Sciatic nerve (tissue), 2 donors: ENCODE measurements around the gene SDR9C7. TPM values are rescaled to one million over a fixed set of nuclear protein-coding genes. Genes with fewer than 3 reads are reported as not detected.
"Not testable (repeated sequence)": the region's sequence is repeated elsewhere in the genome, so short reads cannot be mapped to it uniquely, and the experiment has no call there.

Experiments
- ATAC-seq: fragments of 200-7000 bp; cut with Tn5 transposase; one replicate; pipeline ENCODE4 v1.9.1; 2020; ENCODE audit warnings: mild to moderate bottlenecking, moderate library complexity
- DNase-seq: peaks from one replicate; pipeline ENCODE4 v3.0.0-alpha.2; 2020; ENCODE audit warnings: low spot score
- intact Hi-C: fragments of 100-400 bp; cut with DNase I; formaldehyde crosslinking; loops from one replicate; pipeline ENCODE4 v1.14.2; 2022
- total RNA-seq: library from RNA; stranded (reverse); fragmentation: NEBNext Ultra II Directional; extraction: Animal tissue kit (Norgen Biotek cat#: 25700); gene quantifications from one replicate; pipeline ENCODE4 v1.2.1, GENCODE V29; 2021
- donor health status: DM: no; HTN: no; CAD: no.
- donor health status: DM: no; HTN: no; CAD: no.

SDR9C7 gene
- total RNA-seq, result 0.18 TPM

DNA sequence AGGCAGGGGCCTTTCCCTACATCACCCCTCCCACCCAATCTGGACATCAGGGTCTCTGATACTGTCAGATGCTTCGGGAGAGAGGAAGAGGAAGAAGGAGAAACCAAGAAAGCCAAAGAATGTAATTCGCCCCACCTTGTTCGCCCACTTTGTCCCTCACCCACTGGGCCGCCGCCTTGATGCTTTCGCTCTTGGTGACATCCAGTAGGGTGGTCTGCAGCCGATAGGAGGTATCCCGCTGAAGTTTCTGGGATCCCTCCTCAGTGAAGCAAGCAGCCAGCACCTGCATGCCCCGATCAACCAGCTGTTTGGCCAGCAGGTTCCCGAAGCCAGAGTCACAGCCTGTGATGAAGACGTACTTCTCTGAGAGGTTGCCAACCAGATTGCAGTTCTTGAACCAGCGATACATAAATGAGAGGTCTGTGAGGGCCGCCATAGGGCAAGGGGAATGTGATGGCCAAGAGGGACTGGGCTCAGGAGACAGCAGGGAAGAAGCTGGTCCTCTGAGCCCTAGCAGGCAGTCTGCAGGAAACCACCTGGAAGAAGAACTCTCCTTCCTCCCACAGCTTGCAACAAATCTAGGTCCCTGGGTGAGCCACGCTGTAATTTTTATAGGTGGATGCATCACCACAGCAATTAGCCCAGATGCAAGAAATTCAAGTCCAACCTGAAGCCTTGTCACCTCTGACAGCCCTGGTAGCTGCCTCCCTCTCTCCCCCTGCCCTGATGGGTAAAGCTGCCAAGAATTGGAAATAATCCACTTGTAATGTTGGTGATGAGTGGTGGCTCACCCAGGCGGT lies at the start of gene SDR9C7:
Gene SDR9C7, minus strand, starts transcription at position 583 of the 800 bp plus-strand sequence. Its CDS starts 147 bp downstream, at position 436.
- DNase-seq (no peak), ATAC-seq (no peak)
- intact Hi-C loops, result no loop called here

DNA sequence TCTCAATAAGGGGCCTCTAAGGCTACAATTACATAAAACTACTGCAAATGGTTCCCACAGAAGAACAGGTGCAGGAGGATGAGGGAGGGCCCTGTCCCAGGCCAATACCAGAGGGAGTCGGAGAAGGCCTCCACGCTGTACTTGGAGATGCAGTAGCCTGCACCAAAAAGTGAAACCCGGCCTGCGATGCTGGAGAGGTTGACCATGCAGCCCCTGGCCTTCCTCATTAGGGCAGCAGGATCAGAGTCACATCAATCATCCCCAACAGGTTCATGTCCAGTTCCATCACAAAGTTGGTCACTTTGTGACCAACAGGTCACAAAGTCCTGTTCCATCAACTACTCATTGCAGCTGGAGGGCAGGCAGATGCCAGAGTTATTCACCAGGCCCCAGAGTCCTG lies 49.2 kb upstream of the SDR9C7 start:
- no peak for ATAC-seq
- DNase-seq, result no peak
- intact Hi-C loops, result no loop called here

DNA sequence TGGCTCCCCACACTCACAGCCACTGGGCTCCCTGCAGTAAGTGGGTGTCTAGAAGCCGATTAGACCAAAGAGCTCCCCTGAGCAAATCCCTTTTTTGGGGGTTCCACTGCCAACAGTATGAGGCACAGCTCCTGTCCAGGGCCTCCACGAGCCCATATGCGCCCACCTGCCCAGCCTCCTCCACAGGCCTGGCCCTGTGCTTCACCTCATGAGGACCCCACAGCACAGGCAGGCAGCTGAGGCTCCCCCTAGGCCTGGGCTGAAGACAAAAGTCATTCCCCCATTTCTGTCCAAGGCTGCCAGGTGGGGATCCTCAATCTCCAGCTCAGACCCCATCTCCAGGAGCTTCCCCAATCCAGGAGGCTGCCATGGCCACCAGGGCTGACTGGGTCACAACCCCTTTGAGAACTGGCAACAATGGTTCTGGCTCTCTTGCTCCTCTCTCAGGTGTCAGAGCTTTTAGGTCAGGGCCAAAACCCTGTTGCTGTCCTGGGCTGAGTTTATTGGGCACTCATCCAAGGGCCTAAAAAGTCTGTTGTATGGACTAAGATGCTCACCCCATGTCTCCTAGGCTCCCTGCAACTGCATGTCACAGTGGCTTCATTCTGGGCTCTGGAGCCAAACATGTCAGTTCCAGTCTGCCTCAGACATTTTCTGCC lies 48.5 kb upstream of the SDR9C7 start:
- not testable (repeated sequence) for ATAC-seq, DNase-seq

DNA sequence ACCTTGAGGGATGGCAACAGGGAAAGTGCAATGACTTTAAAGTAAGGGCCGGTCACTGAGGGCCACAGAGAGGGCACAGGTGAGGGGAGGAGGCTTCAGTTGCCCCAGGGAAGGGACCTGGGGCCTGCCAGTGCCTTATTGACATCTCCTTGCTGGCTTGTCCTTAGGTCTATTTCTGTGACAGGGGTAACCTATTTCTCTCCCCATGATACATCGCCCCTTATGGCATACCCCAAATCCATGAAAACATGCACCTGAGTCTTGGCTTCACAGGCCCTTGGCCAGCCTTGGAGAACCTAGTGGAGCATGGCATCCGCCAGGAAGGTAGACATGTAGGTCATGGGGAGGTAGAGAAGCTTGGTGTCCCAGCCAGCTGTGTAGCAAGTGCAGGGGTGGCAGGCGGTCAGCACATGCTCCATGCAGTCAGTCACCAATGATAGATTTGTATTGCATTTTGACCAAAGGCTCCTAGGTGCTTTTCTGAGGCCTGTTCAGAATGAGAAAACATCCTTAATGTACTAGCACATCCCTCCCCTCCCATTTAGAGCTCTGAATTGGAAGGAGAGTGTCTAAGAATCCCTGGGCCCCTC lies 46.8 kb upstream of the SDR9C7 start:
- no peak for DNase-seq
- ATAC-seq, result no peak
- intact Hi-C loops, result no loop called here

More for the DNA sequence above, 48.5 kb upstream of the SDR9C7 start:
- intact Hi-C loops, result not testable (repeated sequence)

DNA sequence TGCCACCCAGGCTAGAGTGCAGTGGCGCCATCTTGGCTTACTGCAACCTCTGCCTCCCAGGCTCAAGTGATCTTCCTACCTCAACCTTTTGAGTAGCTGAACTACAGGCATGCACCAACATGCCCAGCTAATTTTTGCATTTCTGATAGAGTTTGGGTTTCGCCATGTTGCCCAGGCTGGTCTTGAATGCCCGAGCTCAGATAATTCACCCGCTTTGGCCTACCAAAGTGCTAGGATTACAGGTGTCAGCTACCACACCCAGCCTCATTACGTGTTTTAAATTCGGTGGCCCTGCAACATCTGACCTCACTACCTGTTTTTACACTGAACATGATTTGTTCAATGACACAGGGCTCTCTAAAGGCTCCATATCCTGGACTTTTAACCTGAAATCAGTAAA lies 46.1 kb upstream of the SDR9C7 start:
- intact Hi-C loops, result no loop called here
- DNase-seq (no peak), ATAC-seq (no peak)

DNA sequence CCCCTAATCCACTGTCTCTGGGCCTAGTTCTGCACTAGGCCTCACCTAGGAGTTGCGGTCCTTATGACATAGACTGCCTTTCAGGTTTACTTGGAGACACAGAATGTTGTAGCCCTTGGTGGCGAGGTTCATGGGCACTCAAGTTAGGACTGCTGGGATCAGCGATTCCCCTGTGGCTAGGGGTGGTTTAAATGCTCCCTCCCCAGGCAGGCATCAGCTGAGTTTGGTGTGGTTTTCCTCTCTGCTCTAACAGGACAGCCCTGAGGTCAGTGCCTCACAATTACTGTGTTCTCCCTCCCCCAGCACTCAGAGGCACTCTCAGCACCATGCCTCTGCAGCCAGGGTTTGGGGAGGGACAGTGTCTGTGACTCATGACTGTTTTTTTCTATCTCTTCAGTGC lies 45.4 kb upstream of the SDR9C7 start:
- intact Hi-C loops, result no loop called here
- DNase-seq (no peak), ATAC-seq (no peak)

DNA sequence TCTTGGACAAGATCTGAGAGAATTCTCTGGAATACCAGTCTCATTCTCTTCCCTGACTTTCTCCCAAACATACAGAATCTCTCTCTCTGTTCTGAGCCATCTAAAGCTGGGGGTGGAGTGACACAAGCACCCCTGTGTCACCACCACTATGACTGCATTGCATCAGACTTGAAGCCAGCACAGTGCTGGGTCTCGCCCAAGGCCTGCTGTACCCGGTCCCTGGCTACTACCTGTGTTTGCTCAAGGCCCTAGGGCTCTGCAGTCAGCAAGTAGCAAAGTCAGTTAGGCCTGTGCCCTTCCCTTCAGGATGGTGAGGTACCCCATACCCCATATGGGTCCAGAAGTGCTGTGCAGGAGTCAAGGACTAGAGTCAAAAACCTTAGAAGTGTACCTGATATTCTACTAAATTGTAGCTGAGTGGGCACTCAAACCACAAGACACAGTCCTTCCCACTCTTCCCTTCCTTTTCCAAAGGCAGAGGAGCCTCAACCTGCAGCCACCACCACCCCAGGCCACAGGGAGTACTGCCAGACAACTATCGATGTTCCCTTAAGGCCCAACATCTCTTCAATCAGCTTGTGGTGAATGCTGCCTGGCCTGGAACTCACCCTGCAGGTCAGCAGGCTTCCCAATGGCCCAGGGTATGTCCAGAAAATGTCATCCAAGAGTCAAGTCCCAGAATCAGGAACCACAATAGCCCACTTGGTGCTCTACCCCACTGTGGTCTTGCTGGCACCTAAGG lies 44.4 kb upstream of the SDR9C7 start:
- intact Hi-C loops, result no loop called here
- no peak for DNase-seq
- ATAC-seq, result no peak

DNA sequence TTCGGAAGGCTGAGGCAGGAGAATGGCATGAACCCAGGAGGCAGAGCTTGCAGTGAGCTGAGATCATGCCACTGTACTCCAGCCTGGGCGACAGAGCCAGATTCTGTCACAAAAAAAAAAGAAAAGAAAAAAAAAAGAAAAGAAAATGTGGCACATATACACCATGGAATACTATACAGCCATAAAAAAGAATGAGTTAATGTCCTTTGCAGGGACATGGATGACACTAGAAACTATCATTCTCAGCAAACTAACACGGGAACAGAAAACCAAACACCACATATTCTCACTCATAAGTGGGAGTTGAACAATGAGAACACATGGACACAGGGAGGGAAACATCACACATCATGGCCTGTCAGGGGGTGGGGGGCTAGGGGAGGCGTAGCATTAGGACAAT lies 43.2 kb upstream of the SDR9C7 start:
- DNase-seq, intact Hi-C loops, ATAC-seq: not testable (repeated sequence)

DNA sequence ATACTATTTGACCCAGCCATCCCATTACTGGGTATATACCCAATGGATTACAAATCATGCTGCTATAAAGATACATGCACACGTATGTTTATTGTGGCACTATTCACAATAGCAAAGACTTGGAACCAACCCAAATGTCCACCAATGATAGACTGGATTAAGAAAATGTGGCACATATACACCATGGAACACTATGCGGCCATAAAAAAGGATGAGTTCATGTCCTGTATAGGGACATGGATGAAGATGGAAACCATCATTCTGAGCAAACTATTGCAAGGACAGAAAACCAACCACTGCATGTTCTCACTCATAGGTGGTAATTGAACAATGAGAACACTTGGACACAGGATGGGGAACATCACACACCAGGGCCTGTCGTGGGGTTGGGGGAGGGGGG lies 40.0 kb upstream of the SDR9C7 start:
- DNase-seq, intact Hi-C loops, ATAC-seq: not testable (repeated sequence)

DNA sequence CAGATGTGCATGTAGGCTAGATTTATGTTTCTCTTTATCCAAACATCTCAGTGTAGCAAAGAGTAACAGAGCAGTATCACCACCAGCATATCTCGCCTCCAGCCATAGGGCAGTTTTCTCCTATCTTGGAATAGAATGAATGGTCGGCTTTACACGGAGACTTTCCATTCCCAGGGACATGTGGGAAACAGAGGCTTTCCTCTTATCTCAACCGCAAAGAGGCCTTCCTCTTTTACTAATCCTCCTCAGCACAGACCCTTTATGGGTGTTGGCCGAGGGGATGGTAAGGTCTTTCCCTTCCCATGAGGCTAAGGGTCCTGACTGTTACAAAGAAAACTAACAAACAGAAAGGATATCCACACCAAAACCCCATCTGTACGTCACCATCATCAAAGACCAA lies 34.7 kb upstream of the SDR9C7 start:
- ATAC-seq, DNase-seq, intact Hi-C loops: not testable (repeated sequence)

DNA sequence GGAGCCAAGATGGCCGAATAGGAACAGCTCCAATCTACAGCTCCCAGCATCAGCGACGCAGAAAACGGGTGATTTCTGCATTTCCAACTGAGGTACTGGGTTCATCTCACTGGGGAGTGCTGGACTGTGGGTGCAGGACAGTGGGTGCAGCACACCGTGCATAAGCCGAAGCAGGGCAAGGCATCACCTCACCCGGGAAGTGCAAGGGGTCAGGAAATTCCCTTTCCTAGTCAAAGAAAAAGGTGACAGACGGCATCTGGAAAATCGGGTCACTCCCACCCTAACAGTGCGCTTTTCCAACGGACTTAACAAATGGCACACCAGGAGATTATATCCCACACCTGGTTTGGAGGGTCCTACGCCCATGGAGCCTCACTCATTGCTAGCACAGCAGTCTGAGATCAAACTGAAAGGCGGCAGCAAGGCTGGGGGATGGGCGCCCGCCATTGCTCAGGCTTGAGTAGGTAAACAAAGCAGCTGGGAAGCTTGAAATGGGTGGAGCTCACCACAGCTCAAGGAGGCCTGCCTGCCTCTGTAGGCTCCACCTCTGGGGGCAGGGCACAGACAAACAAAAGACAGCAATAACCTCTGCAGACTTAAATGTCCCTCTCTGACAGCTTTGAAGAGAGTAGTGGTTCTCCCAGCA lies 31.9 kb upstream of the SDR9C7 start:
- DNase-seq, ATAC-seq, intact Hi-C loops: not testable (repeated sequence)

DNA sequence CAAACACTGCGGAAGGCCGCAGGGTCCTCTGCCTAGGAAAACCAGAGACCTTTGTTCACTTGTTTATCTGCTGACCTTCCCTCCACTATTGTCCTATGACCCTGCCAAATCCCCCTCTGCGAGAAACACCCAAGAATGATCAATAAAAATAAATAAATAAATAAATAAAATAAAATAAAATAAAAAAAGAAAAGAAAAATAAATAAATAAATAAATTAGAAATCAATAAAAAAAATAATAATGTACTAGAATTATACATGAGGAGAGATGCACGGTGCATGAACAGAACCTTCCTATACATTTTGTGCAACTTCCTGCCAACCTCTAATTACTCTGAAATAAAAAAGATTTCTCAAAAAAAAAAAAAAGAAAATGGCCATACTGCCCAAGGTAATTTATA lies 30.9 kb upstream of the SDR9C7 start:
- DNase-seq, ATAC-seq, intact Hi-C loops: not testable (repeated sequence)

DNA sequence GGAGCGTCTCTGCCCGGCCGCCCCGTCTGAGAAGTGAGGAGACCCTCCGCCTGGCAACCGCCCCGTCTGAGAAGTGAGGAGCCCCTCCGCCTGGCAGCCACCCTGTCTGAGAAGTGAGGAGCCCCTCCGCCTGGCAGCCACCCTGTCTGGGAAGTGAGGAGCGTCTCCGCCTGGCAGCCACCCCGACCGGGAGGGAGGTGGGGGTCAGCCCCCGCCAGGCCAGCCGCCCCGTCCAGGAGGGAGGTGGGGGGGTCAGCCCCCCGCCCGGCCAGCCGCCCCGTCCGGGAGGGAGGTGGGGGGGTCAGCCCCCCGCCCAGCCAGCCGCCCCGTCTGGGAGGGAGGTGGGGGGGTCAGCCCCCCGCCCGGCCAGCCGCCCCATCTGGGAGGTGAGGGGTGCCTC lies 29.3 kb upstream of the SDR9C7 start:
- DNase-seq, intact Hi-C loops, ATAC-seq: not testable (repeated sequence)

DNA sequence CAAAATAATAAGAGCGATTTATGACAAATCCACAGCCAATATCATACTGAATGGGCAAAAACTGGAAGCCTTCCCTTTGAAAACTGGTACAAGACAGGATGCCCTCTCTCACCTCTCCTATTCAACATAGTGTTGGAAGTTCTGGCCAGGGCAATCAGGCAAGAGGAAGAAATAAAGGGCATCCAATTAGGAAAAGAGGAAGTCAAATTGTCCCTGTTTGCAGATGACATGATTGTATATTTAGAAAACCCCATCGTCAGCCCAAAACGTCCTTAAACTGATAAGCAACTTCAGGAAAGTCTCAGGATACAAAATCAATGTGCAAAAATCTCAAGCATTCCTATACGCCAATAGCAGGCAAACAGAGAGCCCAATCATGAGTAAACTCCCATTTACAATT lies 28.0 kb upstream of the SDR9C7 start:
- DNase-seq, intact Hi-C loops, ATAC-seq: not testable (repeated sequence)

DNA sequence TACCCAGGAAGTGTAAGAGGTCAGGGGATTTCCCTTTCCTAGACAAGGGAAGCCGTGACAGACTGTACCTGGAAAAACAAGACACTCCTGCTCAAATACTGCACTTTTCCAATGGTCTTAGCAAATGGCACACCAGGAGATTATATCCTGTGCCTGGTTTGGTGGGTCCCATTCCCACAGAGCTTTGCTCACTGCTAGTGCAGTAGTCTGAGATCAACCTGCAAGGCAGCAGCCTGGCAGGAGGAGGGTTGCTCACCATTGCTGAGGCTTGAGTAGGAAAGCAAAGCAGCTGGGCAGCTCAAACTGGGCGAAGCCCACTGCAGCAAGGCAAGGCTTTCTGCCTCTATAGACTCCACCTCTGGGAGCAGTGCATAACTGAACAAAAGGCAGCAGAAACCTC lies 24.2 kb upstream of the SDR9C7 start:
- no peak for DNase-seq
- intact Hi-C loops, result no loop called here
- no peak for ATAC-seq

DNA sequence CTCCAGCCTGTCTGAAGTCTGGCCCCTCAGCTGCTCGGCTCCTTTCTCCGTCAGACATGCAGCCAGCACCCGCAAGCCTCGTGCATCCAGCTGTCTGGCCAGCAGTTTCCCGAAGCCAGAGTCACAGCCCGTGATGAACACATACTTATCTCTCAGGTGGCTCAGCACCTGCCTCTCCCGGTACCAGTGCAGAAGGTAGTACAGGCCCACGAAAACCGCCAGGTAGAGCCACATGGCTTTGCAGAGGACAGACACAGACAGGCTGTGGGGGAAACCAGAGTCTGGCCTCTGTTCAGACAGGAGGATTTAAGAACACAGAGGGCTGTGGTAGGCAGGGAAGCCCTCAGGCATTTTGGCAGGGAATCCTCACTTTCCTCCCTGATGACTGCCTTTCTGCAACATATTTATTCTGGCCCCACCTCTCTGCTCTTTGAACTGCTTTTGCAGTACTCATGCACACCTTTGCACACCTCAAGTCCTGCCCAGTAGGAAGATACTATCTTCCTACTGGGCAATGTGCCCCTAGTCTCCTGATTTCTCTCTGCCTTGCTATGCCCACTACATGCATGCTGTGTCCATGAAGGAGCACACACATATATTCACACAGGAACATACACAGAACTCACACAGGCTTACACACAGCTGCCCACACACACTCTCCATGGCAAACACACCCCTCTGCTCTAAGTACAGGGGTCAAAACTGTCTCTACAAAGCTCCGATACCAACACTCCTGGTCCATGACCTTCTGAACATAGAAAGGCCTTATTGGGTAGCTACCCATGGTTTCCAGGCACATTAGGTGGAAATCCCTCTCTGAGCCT lies 23.2 kb upstream of the SDR9C7 start, which contains the start of gene RDH16:
Gene RDH16, minus strand, starts transcription at position 380 of the 824 bp plus-strand sequence. Its CDS starts 146 bp downstream, at position 234.
- intact Hi-C loops, result no loop called here

DNA sequence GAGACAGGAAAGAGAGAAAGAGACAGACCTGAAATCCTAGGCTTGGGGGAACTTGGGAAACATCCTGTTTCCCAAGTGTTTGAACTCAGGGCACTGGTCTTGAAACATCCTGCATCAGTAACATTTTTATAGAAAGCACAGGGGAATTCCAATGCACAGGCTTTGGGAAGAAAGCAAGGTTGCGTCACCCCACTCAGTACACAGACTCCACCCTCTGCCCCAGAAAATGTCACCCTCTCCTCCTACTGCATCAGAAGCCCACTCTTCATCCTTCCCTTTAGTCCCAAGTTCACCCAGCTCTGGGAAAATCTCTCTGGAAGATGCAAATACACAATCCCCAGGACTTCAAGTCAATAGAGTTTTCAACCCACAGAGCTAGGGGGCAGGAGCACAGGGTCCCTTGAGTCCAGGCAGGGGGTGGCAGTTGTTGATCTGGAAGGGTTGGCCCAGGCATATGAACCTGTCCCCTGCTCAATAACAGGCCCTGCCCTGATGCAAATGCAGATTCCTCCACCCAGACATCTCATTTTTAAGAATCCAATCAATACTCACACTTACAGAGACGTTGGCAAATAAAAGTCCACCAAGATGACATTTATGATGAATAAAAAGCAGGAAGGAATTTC lies 21.5 kb upstream of the SDR9C7 start:
- DNase-seq (no peak), ATAC-seq (no peak)
- intact Hi-C loops, result no loop called here

More for the DNA sequence above, 23.2 kb upstream of the SDR9C7 start, which contains the start of gene RDH16:
- DNase-seq (no peak), ATAC-seq (no peak)
